ENCODE data around the gene PLCB2. TPM values are rescaled to one million over a fixed set of nuclear protein-coding genes. Genes with fewer than 3 reads are reported as not detected.

PLCB2 gene
- total and polyA plus RNA-seq, 2 experiments from 2014 or later = 9.5 to 13.8 TPM

- TF ChIP-seq NANOG (IDR thresholded peaks at IDR 0.05; ENCODE audit: borderline replicate concordance) (no peak), ZNF114 (CRISPR knock-in tag; IDR thresholded peaks at IDR 0.05) (no peak), EZH2 (IDR thresholded peaks at IDR 0.05; ENCODE audit: low read depth, unreplicated experiment) (no peak), REST (IDR thresholded peaks at IDR 0.05; ENCODE audit: unreplicated experiment) (no peak), CREB1 (CRISPR knock-in tag; IDR thresholded peaks at IDR 0.05; ENCODE audit: low read depth) (no peak), JUNB (IDR thresholded peaks at IDR 0.05; ENCODE audit: unreplicated experiment) (no peak), STAT1 (IDR thresholded peaks at IDR 0.05; ENCODE audit: unreplicated experiment) (no peak), EZH2phosphoT487 (IDR thresholded peaks at IDR 0.05; ENCODE audit: unreplicated experiment) (no peak), POLR2AphosphoS5 (IDR thresholded peaks at IDR 0.05; ENCODE audit: low read depth) (no peak), ZNF331 (CRISPR knock-in tag; IDR thresholded peaks at IDR 0.05; ENCODE audit: low read depth) (no peak)
- TF ChIP-seq, protein P1, sequence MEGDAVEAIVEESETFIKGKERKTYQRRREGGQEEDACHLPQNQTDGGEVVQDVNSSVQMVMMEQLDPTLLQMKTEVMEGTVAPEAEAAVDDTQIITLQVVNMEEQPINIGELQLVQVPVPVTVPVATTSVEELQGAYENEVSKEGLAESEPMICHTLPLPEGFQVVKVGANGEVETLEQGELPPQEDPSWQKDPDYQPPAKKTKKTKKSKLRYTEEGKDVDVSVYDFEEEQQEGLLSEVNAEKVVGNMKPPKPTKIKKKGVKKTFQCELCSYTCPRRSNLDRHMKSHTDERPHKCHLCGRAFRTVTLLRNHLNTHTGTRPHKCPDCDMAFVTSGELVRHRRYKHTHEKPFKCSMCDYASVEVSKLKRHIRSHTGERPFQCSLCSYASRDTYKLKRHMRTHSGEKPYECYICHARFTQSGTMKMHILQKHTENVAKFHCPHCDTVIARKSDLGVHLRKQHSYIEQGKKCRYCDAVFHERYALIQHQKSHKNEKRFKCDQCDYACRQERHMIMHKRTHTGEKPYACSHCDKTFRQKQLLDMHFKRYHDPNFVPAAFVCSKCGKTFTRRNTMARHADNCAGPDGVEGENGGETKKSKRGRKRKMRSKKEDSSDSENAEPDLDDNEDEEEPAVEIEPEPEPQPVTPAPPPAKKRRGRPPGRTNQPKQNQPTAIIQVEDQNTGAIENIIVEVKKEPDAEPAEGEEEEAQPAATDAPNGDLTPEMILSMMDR (conservative IDR thresholded peaks at IDR 0.05; ENCODE audit: low read depth in 2 of 2) = no peak
- TF ChIP-seq, protein P2, sequence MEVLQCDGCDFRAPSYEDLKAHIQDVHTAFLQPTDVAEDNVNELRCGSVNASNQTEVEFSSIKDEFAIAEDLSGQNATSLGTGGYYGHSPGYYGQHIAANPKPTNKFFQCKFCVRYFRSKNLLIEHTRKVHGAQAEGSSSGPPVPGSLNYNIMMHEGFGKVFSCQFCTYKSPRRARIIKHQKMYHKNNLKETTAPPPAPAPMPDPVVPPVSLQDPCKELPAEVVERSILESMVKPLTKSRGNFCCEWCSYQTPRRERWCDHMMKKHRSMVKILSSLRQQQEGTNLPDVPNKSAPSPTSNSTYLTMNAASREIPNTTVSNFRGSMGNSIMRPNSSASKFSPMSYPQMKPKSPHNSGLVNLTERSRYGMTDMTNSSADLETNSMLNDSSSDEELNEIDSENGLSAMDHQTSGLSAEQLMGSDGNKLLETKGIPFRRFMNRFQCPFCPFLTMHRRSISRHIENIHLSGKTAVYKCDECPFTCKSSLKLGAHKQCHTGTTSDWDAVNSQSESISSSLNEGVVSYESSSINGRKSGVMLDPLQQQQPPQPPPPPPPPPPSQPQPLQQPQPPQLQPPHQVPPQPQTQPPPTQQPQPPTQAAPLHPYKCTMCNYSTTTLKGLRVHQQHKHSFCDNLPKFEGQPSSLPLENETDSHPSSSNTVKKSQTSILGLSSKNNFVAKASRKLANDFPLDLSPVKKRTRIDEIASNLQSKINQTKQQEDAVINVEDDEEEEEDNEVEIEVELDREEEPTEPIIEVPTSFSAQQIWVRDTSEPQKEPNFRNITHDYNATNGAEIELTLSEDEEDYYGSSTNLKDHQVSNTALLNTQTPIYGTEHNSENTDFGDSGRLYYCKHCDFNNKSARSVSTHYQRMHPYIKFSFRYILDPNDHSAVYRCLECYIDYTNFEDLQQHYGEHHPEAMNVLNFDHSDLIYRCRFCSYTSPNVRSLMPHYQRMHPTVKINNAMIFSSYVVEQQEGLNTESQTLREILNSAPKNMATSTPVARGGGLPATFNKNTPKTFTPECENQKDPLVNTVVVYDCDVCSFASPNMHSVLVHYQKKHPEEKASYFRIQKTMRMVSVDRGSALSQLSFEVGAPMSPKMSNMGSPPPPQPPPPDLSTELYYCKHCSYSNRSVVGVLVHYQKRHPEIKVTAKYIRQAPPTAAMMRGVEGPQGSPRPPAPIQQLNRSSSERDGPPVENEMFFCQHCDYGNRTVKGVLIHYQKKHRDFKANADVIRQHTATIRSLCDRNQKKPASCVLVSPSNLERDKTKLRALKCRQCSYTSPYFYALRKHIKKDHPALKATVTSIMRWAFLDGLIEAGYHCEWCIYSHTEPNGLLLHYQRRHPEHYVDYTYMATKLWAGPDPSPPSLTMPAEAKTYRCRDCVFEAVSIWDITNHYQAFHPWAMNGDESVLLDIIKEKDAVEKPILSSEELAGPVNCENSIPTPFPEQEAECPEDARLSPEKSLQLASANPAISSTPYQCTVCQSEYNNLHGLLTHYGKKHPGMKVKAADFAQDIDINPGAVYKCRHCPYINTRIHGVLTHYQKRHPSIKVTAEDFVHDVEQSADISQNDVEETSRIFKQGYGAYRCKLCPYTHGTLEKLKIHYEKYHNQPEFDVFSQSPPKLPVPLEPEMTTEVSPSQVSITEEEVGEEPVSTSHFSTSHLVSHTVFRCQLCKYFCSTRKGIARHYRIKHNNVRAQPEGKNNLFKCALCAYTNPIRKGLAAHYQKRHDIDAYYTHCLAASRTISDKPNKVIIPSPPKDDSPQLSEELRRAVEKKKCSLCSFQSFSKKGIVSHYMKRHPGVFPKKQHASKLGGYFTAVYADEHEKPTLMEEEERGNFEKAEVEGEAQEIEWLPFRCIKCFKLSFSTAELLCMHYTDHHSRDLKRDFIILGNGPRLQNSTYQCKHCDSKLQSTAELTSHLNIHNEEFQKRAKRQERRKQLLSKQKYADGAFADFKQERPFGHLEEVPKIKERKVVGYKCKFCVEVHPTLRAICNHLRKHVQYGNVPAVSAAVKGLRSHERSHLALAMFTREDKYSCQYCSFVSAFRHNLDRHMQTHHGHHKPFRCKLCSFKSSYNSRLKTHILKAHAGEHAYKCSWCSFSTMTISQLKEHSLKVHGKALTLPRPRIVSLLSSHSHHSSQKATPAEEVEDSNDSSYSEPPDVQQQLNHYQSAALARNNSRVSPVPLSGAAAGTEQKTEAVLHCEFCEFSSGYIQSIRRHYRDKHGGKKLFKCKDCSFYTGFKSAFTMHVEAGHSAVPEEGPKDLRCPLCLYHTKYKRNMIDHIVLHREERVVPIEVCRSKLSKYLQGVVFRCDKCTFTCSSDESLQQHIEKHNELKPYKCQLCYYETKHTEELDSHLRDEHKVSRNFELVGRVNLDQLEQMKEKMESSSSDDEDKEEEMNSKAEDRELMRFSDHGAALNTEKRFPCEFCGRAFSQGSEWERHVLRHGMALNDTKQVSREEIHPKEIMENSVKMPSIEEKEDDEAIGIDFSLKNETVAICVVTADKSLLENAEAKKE (CRISPR knock-in tag; IDR thresholded peaks at IDR 0.05) = no peak
- TF ChIP-seq, protein P3, sequence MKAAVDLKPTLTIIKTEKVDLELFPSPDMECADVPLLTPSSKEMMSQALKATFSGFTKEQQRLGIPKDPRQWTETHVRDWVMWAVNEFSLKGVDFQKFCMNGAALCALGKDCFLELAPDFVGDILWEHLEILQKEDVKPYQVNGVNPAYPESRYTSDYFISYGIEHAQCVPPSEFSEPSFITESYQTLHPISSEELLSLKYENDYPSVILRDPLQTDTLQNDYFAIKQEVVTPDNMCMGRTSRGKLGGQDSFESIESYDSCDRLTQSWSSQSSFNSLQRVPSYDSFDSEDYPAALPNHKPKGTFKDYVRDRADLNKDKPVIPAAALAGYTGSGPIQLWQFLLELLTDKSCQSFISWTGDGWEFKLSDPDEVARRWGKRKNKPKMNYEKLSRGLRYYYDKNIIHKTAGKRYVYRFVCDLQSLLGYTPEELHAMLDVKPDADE (IDR thresholded peaks at IDR 0.05) = no peak
- Mint-ChIP-seq H3K27me3 (ENCODE audit: insufficient read depth, low read depth, poor library complexity) (peaks cover 53% of the 10 kb centered on the region), H3K9me3 (no peaks in the 10 kb centered on the region), H3K4me3 (peak overlapping the region; percentile 63), H3K4me1 (peaks cover 33% of the 10 kb centered on the region), H3K27ac (no peak overlapping the region), H3K36me3 (ENCODE audit: low read depth) (no peaks in the 10 kb centered on the region)
- Histone ChIP-seq H3K27ac (ENCODE audit: low read depth) (no peak overlapping the region), H3K4me3 (peak overlapping the region; percentile 57; the same call in 1 of the 2 replicates), H3F3A (replicated peaks; ENCODE audit: low read depth) (no peaks in the 10 kb centered on the region), H3K36me3 (ENCODE audit: insufficient read depth) (no peaks in the 10 kb centered on the region), H3K4me2 (peak overlapping the region; percentile 91), H4K20me1 (replicated peaks; ENCODE audit: insufficient read depth) (no peaks in the 10 kb centered on the region), H3K4me1 (ENCODE audit: insufficient read depth) (peaks cover 21% of the 10 kb centered on the region), H2AFZ (peak overlapping the region; percentile 85; the same call in 1 of the 2 replicates), H3K9me2 (ENCODE audit: insufficient read depth) (no peaks in the 10 kb centered on the region), H3K79me2 (replicated peaks; ENCODE audit: insufficient read depth) (no peaks in the 10 kb centered on the region), H3K27me3 (ENCODE audit: insufficient read depth) (peaks cover 65% of the 10 kb centered on the region)
- peak; percentile 18 for ATAC-seq
- DNase-seq (ENCODE audit: low spot score) = peak; percentile 57
Observed at GRCh38 chr15:40290545-40290917, 17.2 kb downstream of the PLCB2 start.

Measured in GM23338 (cell line).